ENCODE measurements around the gene GPD1.
"Not testable (repeated sequence)": the region's sequence is repeated elsewhere in the genome, so short reads cannot be mapped to it uniquely, and the experiment has no call there.

GPD1 gene

GRCh38 chr12:50127546-50127945, 23.7 kb downstream of the GPD1 start:
- H3K4me3 ChIP-seq (ENCODE audit: low read depth, low read length) = no peak overlapping the region
- TF ChIP-seq CTCF (IDR thresholded peaks at IDR 0.05; ENCODE audit: low read depth, low read length) = no peak

DNA sequence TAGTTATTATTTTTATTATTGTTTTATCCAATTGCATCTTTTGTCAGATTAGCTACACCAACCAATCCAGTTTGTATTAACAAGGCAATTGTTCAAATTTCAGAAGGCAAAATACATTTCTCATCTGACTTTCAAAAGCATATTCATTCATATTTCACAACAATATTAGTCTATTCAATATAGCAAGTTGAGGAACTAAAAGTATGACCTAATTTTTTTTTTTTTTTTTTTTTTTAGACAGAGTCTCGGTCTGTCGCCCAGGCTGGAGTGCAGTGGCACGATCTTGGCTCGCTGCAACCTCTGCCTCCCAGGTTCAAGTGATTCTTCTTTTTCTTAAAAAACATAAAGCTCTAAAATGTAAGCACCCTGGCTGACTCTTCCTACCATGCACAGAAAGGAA, 25.5 kb downstream of the GPD1 start:
- H3K4me3 ChIP-seq (ENCODE audit: low read depth, low read length) = no peak overlapping the region
- no peak for TF ChIP-seq CTCF (IDR thresholded peaks at IDR 0.05; ENCODE audit: low read depth, low read length)

- TF ChIP-seq CTCF (IDR thresholded peaks at IDR 0.05; ENCODE audit: low read depth, low read length) = peak; percentile 40; the same call in 1 of the 2 replicates
- no peak overlapping the region for H3K4me3 ChIP-seq (ENCODE audit: low read depth, low read length)
Measured at GRCh38 chr12:50132505-50133135, 28.8 kb downstream of the GPD1 start.

DNA sequence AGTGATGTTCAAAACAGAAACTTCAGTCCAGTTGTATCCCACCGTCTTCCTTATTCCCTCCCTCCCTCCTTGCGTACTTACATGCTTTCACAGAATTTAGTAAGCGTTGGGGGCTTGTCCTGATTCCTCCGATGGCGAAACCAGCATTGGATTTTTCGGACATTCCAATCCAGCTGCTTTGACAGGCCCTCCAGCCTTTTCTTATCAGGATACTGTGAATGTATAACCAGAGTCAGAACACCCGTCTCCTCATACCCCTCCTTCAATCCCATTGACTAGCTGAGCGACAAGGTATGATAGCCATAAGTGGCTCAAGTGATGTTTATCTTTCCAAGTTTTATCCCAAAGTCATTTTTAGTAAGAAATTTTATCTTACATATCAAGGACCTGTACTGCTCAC, 39.2 kb downstream of the GPD1 start:
- TF ChIP-seq CTCF (IDR thresholded peaks at IDR 0.05; ENCODE audit: low read depth, low read length) = no peak
- no peak overlapping the region for H3K4me3 ChIP-seq (ENCODE audit: low read depth, low read length)

DNA sequence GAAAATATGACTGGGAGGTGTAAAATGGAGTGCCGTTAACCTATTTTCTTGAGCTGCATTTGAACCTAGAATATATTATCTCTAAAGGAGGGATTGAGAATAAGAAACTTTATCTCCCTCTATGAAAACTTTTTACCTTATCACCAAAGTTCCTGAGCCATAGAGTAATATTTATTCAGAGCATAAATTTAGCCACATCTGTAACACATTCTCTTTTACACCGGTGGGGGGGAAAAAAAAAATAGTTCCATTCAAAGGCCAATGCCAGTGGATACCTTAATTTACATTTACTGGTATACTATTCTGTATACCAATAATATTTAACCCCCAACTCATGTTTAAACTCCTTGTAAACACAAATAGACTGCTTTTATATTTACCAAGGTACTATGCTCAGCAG, 41.6 kb downstream of the GPD1 start:
- no peak overlapping the region for H3K4me3 ChIP-seq (ENCODE audit: low read depth, low read length)
- no peak for TF ChIP-seq CTCF (IDR thresholded peaks at IDR 0.05; ENCODE audit: low read depth, low read length)

GRCh38 chr12:50147281-50147680, 43.5 kb downstream of the GPD1 start:
- H3K4me3 ChIP-seq (ENCODE audit: low read depth, low read length) = no peak overlapping the region
- no peak for TF ChIP-seq CTCF (IDR thresholded peaks at IDR 0.05; ENCODE audit: low read depth, low read length)

DNA sequence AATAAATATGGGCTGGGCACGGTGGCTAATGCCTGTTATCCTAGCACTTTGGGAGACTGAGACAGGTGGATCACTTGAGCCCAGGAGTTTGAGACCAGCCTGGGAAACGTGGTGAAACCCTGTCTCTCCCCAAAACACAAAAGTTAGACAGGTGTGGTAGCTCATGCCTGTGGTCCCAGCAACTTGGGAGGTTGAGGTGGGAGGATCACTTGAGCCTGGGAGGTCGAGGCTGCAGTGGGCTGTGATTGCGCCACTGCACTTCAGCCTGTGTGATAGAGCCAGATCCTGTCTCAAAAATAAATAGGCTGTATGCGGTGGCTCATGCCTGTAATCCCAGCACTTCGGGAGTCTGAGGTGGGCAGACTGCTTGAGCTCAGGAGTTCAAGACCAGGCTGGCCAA, 44.2 kb downstream of the GPD1 start:
- not testable (repeated sequence) for H3K4me3 ChIP-seq (ENCODE audit: low read depth, low read length)

GRCh38 chr12:50149311-50149710, 45.5 kb downstream of the GPD1 start:
- TF ChIP-seq CTCF (IDR thresholded peaks at IDR 0.05; ENCODE audit: low read depth, low read length) = no peak
- H3K4me3 ChIP-seq (ENCODE audit: low read depth, low read length) = no peak overlapping the region
